ENCODE measurements around the gene UVRAG. TPM values are rescaled to one million over a fixed set of nuclear protein-coding genes. Genes with fewer than 3 reads are reported as not detected.

The UVRAG gene
- total RNA-seq, 1 donor from 2014 or later: 31.0 TPM

DNA sequence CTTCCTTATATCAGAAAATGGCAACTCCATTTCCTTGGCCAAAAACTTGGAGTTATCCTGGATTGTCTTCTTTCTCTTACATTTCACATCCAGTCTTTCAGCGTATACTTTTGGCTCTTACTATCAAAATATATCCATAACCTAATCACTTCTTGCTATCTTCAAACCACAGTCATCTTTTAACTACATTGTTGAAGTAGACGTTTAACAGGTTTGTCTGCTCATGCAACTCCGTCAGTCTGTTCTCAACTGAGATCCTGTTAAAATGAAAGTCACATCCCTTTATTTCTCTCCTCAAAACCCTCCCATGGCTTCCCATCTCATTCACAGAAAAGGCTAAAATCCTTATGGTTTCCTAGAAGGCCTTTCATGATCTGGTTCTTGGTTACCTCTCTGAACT is 41.9 kb downstream of the UVRAG start:
- DNase-seq (no peak), ATAC-seq (no peak)
- TF ChIP-seq, protein P1, sequence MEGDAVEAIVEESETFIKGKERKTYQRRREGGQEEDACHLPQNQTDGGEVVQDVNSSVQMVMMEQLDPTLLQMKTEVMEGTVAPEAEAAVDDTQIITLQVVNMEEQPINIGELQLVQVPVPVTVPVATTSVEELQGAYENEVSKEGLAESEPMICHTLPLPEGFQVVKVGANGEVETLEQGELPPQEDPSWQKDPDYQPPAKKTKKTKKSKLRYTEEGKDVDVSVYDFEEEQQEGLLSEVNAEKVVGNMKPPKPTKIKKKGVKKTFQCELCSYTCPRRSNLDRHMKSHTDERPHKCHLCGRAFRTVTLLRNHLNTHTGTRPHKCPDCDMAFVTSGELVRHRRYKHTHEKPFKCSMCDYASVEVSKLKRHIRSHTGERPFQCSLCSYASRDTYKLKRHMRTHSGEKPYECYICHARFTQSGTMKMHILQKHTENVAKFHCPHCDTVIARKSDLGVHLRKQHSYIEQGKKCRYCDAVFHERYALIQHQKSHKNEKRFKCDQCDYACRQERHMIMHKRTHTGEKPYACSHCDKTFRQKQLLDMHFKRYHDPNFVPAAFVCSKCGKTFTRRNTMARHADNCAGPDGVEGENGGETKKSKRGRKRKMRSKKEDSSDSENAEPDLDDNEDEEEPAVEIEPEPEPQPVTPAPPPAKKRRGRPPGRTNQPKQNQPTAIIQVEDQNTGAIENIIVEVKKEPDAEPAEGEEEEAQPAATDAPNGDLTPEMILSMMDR (IDR thresholded peaks at IDR 0.05): no peak
- Histone ChIP-seq H3K27ac (no peak overlapping the region), H3K4me1 (peaks cover 9% of the 10 kb centered on the region), H3K9me3 (no peaks in the 10 kb centered on the region), H3K27me3 (no peaks in the 10 kb centered on the region), H3K36me3 (peaks cover 4% of the 10 kb centered on the region), H3K4me3 (no peak overlapping the region)
- intact Hi-C loops (cut with DNase I): no loop called here

DNA sequence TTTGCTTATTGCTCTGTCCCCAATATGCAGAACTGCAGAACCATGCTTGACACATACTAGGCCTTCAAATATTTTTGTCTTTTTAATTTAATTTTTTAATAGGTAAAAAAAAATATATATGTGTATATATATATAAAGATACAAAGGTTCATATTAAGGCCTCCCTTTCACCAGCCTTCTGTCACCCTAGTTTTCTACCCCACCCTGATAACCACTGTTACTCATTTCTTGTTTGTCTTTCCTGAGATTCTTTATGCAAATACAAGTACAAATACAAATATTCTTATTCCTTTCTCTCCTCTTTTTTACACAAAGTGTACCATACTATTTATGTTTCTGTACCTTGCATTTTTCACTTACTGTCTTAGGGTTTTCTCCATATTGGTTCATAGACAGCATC is 43.0 kb downstream of the UVRAG start:
- Histone ChIP-seq H3K4me1 (peaks cover 9% of the 10 kb centered on the region), H3K4me3 (no peak overlapping the region), H3K36me3 (no peaks in the 10 kb centered on the region), H3K9me3 (no peaks in the 10 kb centered on the region), H3K27ac (no peak overlapping the region), H3K27me3 (no peaks in the 10 kb centered on the region)
- DNase-seq (no peak), ATAC-seq (no peak)
- intact Hi-C loops (cut with DNase I): no loop called here
- TF ChIP-seq, protein P1 (IDR thresholded peaks at IDR 0.05): no peak

DNA sequence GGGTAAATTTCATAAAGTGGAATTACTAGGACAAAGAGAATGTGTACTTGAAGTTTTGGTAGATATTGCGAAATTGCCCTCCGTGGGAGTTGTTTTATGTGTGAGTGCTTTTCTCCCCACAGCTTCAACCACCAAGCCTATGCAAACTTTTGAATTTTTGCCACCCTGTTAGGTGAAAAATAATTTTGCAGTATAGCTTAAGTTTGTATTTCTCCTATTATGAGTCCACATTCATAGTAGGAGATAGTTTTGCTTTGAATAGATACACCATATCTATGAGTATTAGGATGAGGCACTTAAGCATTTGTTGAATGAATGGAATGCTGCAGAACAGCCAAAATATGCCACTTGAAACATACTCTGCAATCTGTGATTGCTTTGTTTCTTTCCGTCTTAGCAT is 43.6 kb downstream of the UVRAG start:
- intact Hi-C loops (cut with DNase I): no loop called here
- no peak for DNase-seq

DNA sequence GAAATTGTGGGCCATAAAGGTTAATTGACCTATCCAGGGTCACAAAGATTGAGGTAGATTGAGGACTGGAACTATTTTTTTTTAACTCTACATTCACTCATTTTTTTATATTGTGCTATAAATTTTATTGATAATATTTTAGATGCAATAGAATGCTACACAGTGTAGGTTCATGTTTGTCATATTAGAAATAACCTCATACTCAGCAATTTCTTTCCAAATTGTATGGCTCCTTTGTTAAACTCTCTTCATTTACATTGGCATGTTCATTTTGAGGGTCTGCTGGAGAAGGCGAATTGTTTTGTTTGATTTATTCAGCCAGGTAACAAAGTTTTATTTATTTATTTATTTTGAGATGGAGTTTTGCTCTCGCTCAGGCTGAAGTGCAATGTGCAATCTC is 44.6 kb downstream of the UVRAG start:
- intact Hi-C loops (cut with DNase I): no loop called here

More for the DNA sequence above, 43.6 kb downstream of the UVRAG start:
- ATAC-seq: peak; percentile 50
- H3K4me1 ChIP-seq: peaks cover 9% of the 10 kb centered on the region
- TF ChIP-seq, protein P1 (IDR thresholded peaks at IDR 0.05): no peak
- H3K36me3 ChIP-seq: no peaks in the 10 kb centered on the region
- H3K27ac ChIP-seq: peak overlapping the region; percentile 39
- no peaks in the 10 kb centered on the region for H3K9me3 ChIP-seq
- H3K27me3 ChIP-seq: no peaks in the 10 kb centered on the region
- no peak overlapping the region for H3K4me3 ChIP-seq

DNA sequence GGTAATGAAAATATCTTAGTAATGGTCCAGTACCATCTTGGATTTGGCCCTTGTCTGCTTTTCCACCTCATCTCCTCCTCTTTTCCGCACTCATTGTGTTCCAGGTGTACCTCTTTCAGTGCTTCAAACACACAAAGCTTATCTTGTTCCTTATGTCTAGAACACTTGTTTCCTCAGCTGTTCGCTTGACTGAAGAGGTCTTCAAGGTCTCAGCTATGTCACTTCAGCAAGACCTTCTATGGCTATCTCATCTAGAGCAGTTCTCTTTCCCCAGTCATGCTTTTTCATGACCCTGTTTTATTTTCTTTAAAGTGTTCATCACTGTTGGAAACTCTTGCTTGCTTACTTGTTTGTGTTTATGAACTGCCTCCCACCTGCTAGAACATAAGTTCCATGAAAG is 47.4 kb downstream of the UVRAG start:
- Histone ChIP-seq H3K4me1 (peaks cover 9% of the 10 kb centered on the region), H3K9me3 (no peaks in the 10 kb centered on the region), H3K27ac (no peak overlapping the region), H3K36me3 (no peaks in the 10 kb centered on the region), H3K4me3 (no peak overlapping the region), H3K27me3 (no peaks in the 10 kb centered on the region)
- DNase-seq (no peak), ATAC-seq (peak; percentile 61)
- TF ChIP-seq, protein P1 (IDR thresholded peaks at IDR 0.05): no peak
- intact Hi-C loops (cut with DNase I): no loop called here

More for the DNA sequence above, 44.6 kb downstream of the UVRAG start:
- TF ChIP-seq, protein P1 (IDR thresholded peaks at IDR 0.05): no peak
- H3K27me3 ChIP-seq: no peaks in the 10 kb centered on the region
- no peak overlapping the region for H3K27ac ChIP-seq
- no peak for DNase-seq
- no peak overlapping the region for H3K4me3 ChIP-seq
- peaks cover 9% of the 10 kb centered on the region for H3K4me1 ChIP-seq
- no peak for ATAC-seq
- H3K9me3 ChIP-seq: no peaks in the 10 kb centered on the region
- no peaks in the 10 kb centered on the region for H3K36me3 ChIP-seq

DNA sequence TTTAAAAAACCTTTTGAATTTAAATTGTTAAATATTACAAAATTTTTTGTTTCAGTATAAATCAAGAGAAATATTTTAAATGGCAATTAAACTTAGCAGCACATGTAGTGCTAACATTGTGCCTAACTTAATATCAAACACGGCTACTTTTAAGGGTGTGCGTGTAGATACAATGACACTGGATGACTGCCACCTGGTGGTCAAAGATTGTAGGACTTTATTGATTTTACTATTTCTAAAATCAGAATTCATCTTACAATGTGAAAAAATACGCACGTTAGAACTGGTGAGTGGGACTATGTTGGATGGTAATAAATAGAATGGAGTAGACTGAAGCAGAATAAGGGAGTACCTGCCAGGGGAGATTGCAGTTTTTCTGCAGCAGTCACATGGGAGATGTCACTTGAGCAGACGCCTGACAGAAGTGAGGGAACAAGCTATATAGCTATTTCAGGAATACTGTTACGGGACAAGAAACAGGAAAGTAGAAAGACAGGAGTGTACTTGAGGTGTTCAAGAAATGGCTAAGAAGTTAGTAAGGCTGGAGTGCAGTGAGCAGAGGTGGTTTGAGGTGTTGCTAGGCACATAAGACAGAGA is 52.9 kb downstream of the UVRAG start:
- DNase-seq: no peak
- TF ChIP-seq, protein P1 (IDR thresholded peaks at IDR 0.05): peak; percentile 81
- H3K36me3 ChIP-seq: no peaks in the 10 kb centered on the region
- no peak overlapping the region for H3K4me3 ChIP-seq
- intact Hi-C loops (cut with DNase I): loop anchor here (5.0 kb wide), 1 partner anchor 66 kb away; no protein-coding TSS in a partner anchor
- no peak overlapping the region for H3K27ac ChIP-seq
- peaks cover 6% of the 10 kb centered on the region for H3K4me1 ChIP-seq
- ATAC-seq: peak; percentile 83
- H3K9me3 ChIP-seq: no peaks in the 10 kb centered on the region
- H3K27me3 ChIP-seq: no peaks in the 10 kb centered on the region
